Central memory CD8-positive, alpha-beta T cell (primary cell): ENCODE measurements around the gene CAMK1D.
"Not testable (repeated sequence)": the region's sequence is repeated elsewhere in the genome, so short reads cannot be mapped to it uniquely, and the experiment has no call there.

Experiments used
- ATAC-seq: fragments of 150-1000 bp; cut with Tn5 transposase; replicated peaks from 2 replicates; pipeline ENCODE4 v1.10.0; 2022; ENCODE audit warnings: mild to moderate bottlenecking, moderate FRiP score, moderate number of reproducible peaks; ENCODE audit not compliant: poor library complexity, severe bottlenecking; ENCODE audit errors: extremely low read depth
- DNase-seq, 2 donors: peaks; one replicate each; pipeline ENCODE4 v3.0.0; 2021; ENCODE audit warnings: low spot score in 2 of 2
- H3K27ac Mint-ChIP-seq: one replicate; pipeline ENCODE4 v1.8.0; 2022; ENCODE audit warnings: low read depth, mild to moderate bottlenecking, moderate library complexity, mixed read lengths
- H3K27me3 Mint-ChIP-seq: one replicate; pipeline ENCODE4 v1.8.0; 2022; ENCODE audit warnings: mixed read lengths
- H3K36me3 Mint-ChIP-seq: one replicate; pipeline ENCODE4 v1.8.0; 2022; ENCODE audit warnings: mild to moderate bottlenecking, moderate library complexity, mixed read lengths; ENCODE audit not compliant: insufficient read depth
- H3K4me1 Mint-ChIP-seq: one replicate; pipeline ENCODE4 v1.8.0; 2022; ENCODE audit warnings: mixed read lengths
- H3K4me3 Mint-ChIP-seq: one replicate; pipeline ENCODE4 v1.8.0; 2022; ENCODE audit warnings: mild to moderate bottlenecking, moderate library complexity, mixed read lengths
- H3K9me3 Mint-ChIP-seq: one replicate; pipeline ENCODE4 v1.8.0; 2022; ENCODE audit warnings: mixed read lengths

CAMK1D gene

GRCh38 chr10:12432402-12433189 lies 83.2 kb downstream of the CAMK1D start:
- no peaks in the 10 kb centered on the region for H3K27me3 Mint-ChIP-seq
- H3K4me1 Mint-ChIP-seq = peaks cover 35% of the 10 kb centered on the region
- ATAC-seq (no peak), DNase-seq (no peak)
- no peak overlapping the region for H3K27ac Mint-ChIP-seq
- H3K4me3 Mint-ChIP-seq = no peak overlapping the region
- H3K9me3 Mint-ChIP-seq = no peaks in the 10 kb centered on the region
- H3K36me3 Mint-ChIP-seq = peaks cover 7% of the 10 kb centered on the region

- Mint-ChIP-seq H3K27ac (no peak overlapping the region), H3K4me1 (peaks cover 39% of the 10 kb centered on the region), H3K36me3 (peaks cover 5% of the 10 kb centered on the region), H3K4me3 (no peak overlapping the region), H3K9me3 (peaks cover under 1% of the 10 kb centered on the region), H3K27me3 (no peaks in the 10 kb centered on the region)
- ATAC-seq (no peak), DNase-seq (no peak)
These were observed 84.9 kb downstream of the CAMK1D start for GRCh38 chr10:12434277-12434676.

DNA sequence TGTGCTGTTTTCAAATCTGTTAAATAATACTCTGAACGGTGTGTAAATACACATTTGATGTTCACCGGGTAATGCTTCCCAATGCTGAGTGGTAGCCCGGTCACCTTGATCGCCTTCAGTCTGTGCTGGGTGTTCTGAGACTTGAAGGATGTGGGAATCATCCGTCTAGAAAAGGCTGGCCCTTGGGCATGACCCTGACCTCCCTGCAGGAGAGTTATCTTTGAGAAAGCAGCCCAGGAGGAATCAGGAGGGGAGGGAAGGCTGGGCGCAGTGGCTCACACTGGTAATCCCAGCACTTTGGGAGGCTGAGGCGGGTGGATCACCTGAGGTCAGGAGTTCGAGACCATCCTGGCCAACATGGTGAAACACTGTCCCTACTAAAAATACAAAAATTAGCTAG lies 85.3 kb downstream of the CAMK1D start:
- not testable (repeated sequence) for H3K27ac Mint-ChIP-seq, H3K36me3 Mint-ChIP-seq, H3K27me3 Mint-ChIP-seq, DNase-seq, ATAC-seq, H3K9me3 Mint-ChIP-seq, H3K4me3 Mint-ChIP-seq
- H3K4me1 Mint-ChIP-seq = peaks cover 43% of the 10 kb centered on the region

GRCh38 chr10:12435348-12435747 lies 86.0 kb downstream of the CAMK1D start:
- Mint-ChIP-seq H3K27ac (no peak overlapping the region), H3K9me3 (peaks cover 6% of the 10 kb centered on the region), H3K4me3 (no peak overlapping the region), H3K27me3 (no peaks in the 10 kb centered on the region), H3K4me1 (peaks cover 44% of the 10 kb centered on the region), H3K36me3 (peaks cover 7% of the 10 kb centered on the region)
- no peak for DNase-seq
- ATAC-seq = no peak

GRCh38 chr10:12438919-12439692 lies 89.8 kb downstream of the CAMK1D start:
- ATAC-seq (no peak), DNase-seq (no peak)
- H3K4me1 Mint-ChIP-seq = peaks cover 33% of the 10 kb centered on the region
- H3K27ac Mint-ChIP-seq = no peak overlapping the region
- no peak overlapping the region for H3K4me3 Mint-ChIP-seq
- peaks cover 5% of the 10 kb centered on the region for H3K36me3 Mint-ChIP-seq
- H3K27me3 Mint-ChIP-seq = no peaks in the 10 kb centered on the region
- peaks cover 6% of the 10 kb centered on the region for H3K9me3 Mint-ChIP-seq

GRCh38 chr10:12439767-12440166 lies 90.4 kb downstream of the CAMK1D start:
- H3K36me3 Mint-ChIP-seq, H3K9me3 Mint-ChIP-seq, H3K27me3 Mint-ChIP-seq, DNase-seq, H3K27ac Mint-ChIP-seq, ATAC-seq, H3K4me3 Mint-ChIP-seq: not testable (repeated sequence)
- H3K4me1 Mint-ChIP-seq = peaks cover 31% of the 10 kb centered on the region

- peaks cover 6% of the 10 kb centered on the region for H3K9me3 Mint-ChIP-seq
- peaks cover 5% of the 10 kb centered on the region for H3K36me3 Mint-ChIP-seq
- H3K4me3 Mint-ChIP-seq = no peak overlapping the region
- no peaks in the 10 kb centered on the region for H3K27me3 Mint-ChIP-seq
- no peak overlapping the region for H3K27ac Mint-ChIP-seq
- DNase-seq (no peak), ATAC-seq (no peak)
- peaks cover 24% of the 10 kb centered on the region for H3K4me1 Mint-ChIP-seq
These were observed 93.7 kb downstream of the CAMK1D start for GRCh38 chr10:12443026-12443425.

DNA sequence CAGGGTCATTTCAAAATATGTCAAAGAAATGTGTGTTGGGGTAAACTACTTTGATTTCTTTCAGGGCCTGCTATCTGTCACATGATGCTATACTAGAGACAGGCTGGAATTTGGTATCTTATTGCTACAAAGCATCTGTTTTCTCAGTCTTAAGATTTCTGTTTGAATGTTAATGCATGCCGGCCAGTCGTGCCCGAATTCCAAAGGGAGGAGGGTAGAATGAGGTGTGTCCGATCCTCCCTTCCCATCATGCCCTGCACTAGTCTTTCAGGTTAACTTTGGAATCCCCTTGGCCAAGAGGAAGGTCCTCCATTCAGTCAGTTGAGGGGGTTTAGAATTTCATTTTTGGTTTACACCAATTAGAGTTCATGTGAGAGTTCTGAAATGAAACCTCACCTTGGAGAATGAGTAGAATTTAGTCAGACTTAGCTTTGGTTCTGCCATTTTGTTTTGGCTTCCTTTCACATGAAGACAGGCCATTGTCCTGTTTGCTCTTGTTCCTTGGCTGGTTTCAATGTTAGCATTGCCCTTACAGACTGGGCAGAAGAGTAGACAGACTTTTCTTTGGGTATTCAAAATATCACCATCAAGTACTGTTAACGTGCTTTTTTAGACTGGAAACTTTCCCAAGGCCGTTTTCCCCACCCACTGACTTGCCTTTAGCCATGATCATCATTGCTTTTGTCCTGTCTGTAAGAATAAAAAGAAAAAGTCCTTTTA lies 95.8 kb downstream of the CAMK1D start:
- Mint-ChIP-seq H3K36me3 (peaks cover 17% of the 10 kb centered on the region), H3K9me3 (no peaks in the 10 kb centered on the region), H3K27me3 (no peaks in the 10 kb centered on the region), H3K4me1 (peaks cover 25% of the 10 kb centered on the region), H3K27ac (peak overlapping the region; percentile 37), H3K4me3 (no peak overlapping the region)
- DNase-seq = no peak
- ATAC-seq = no peak

GRCh38 chr10:12445701-12446334 lies 96.5 kb downstream of the CAMK1D start:
- no peaks in the 10 kb centered on the region for H3K9me3 Mint-ChIP-seq
- H3K27me3 Mint-ChIP-seq = no peaks in the 10 kb centered on the region
- no peak overlapping the region for H3K4me3 Mint-ChIP-seq
- H3K27ac Mint-ChIP-seq = no peak overlapping the region
- peaks cover 17% of the 10 kb centered on the region for H3K36me3 Mint-ChIP-seq
- no peak for ATAC-seq
- H3K4me1 Mint-ChIP-seq = peaks cover 25% of the 10 kb centered on the region
- no peak for DNase-seq

DNA sequence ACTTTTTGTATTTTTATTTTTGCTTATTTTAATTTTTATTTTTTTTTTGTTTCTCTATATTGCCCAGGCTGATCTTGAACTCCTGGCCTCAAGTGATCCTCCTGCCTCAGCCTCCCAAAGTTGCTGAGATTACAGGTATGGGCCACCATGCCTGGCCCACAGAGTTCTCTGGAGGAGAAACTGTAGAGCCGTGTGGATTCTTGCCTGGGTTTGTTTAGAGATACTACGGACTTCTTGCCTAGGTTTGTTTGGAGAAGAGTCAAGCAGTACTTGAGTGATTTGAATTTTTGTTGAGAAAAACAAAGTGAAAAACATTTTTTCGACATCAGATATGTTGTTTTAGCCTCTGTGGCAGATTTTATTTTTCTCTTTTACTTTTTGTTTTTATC lies 99.0 kb downstream of the CAMK1D start:
- ATAC-seq (no peak), DNase-seq (no peak)
- Mint-ChIP-seq H3K27ac (peak overlapping the region; percentile 100), H3K36me3 (peaks cover 16% of the 10 kb centered on the region), H3K27me3 (no peaks in the 10 kb centered on the region), H3K9me3 (no peaks in the 10 kb centered on the region), H3K4me3 (peak overlapping the region; percentile 81), H3K4me1 (peaks cover 25% of the 10 kb centered on the region)

GRCh38 chr10:12448729-12449391 lies 99.5 kb downstream of the CAMK1D start:
- H3K4me1 Mint-ChIP-seq = peaks cover 25% of the 10 kb centered on the region
- ATAC-seq (peak; percentile 90), DNase-seq (peak; percentile 42 to 78)
- no peaks in the 10 kb centered on the region for H3K27me3 Mint-ChIP-seq
- H3K9me3 Mint-ChIP-seq = no peaks in the 10 kb centered on the region
- H3K36me3 Mint-ChIP-seq = peaks cover 16% of the 10 kb centered on the region
- peak overlapping the region; percentile 100 for H3K27ac Mint-ChIP-seq
- H3K4me3 Mint-ChIP-seq = peak overlapping the region; percentile 81

GRCh38 chr10:12455318-12455717 lies 106.0 kb downstream of the CAMK1D start:
- Mint-ChIP-seq H3K4me3 (no peak overlapping the region), H3K36me3 (peaks cover 3% of the 10 kb centered on the region), H3K27me3 (no peaks in the 10 kb centered on the region), H3K27ac (no peak overlapping the region), H3K4me1 (peaks cover 5% of the 10 kb centered on the region), H3K9me3 (no peaks in the 10 kb centered on the region)
- DNase-seq (no peak), ATAC-seq (no peak)
